H1 (cell line): ENCODE data around the gene GALNT17. TPM values are rescaled to one million over a fixed set of nuclear protein-coding genes. Genes with fewer than 3 reads are reported as not detected.

Source experiments
- CTCF ChIA-PET: fragments of 300-600 bp; sonication (Branson Sonifier 250); formaldehyde crosslinking; loops from one replicate; lab custom pipeline; 2021; ENCODE audit not compliant: partially characterized antibody; lab: Charles Lee
- POLR2A ChIA-PET: fragments of 300-600 bp; sonication (Branson Sonifier 250); formaldehyde crosslinking; loops from one replicate; lab custom pipeline; 2021; ENCODE audit warnings: inconsistent platforms; ENCODE audit not compliant: partially characterized antibody; lab: Charles Lee
- DNase-seq, 2 experiments: peaks; one replicate each; pipeline versions ENCODE4 v3.0.0 to v3.0.0-alpha.2; 2010 to 2022; ENCODE audit warnings: low spot score in 2 of 2, low read depth in 1 of 2, mixed read lengths in 1 of 2
- FAIRE-seq: peaks from 2 replicates; lab custom pipeline; 2011; peaks lifted over from hg19 to GRCh38; lab: Jason Lieb, UNC
- H2AFZ ChIP-seq: 2 replicates; pipeline ENCODE4 v1.8.1; 2012; ENCODE audit warnings: low read length, inconsistent platforms
- H2AK5ac ChIP-seq: 2 replicates; pipeline ENCODE4 v1.6.1; 2013; ENCODE audit warnings: low read depth, low read length
- H2BK120ac ChIP-seq: replicated peaks from 2 replicates; pipeline ENCODE3; 2013; ENCODE audit warnings: low read depth, low read length, inconsistent platforms
- H2BK12ac ChIP-seq: 2 replicates; pipeline ENCODE4 v1.6.1; 2013; ENCODE audit warnings: low read depth, low read length
- H2BK15ac ChIP-seq: 2 replicates; pipeline ENCODE4 v1.6.1; 2013; ENCODE audit warnings: low read length
- H2BK20ac ChIP-seq: 2 replicates; pipeline ENCODE4 v1.6.1; 2013; ENCODE audit warnings: low read length
- H2BK5ac ChIP-seq: 2 replicates; pipeline ENCODE4 v1.6.1; 2013; ENCODE audit warnings: low read depth, low read length
- H3K14ac ChIP-seq: 2 replicates; pipeline ENCODE4 v1.6.1; 2013; ENCODE audit warnings: inconsistent platforms; ENCODE audit not compliant: insufficient read length
- H3K18ac ChIP-seq: 2 replicates; pipeline ENCODE4 v1.6.1; 2013; ENCODE audit warnings: low read length; ENCODE audit errors: extremely low read depth
- H3K23ac ChIP-seq: 2 replicates; pipeline ENCODE4 v1.6.1; 2013; ENCODE audit warnings: inconsistent platforms; ENCODE audit not compliant: insufficient read length
- H3K23me2 ChIP-seq: 2 replicates; pipeline ENCODE4 v1.6.1; 2013; ENCODE audit warnings: low read depth, low read length
- H3K27ac ChIP-seq: 2 replicates; pipeline ENCODE4 v1.6.1; 2011; ENCODE audit warnings: low read depth, low read length, inconsistent platforms
- H3K27me3 ChIP-seq, 4 experiments: replicated peaks in 1 of 4; 1 replicate in 1 of 4; 2 replicates in 3 of 4; pipeline versions ENCODE4 v1.6.1 to v1.8.1; 2011 to 2013; ENCODE audit warnings: low read length in 3 of 4, mild to moderate bottlenecking in 3 of 4, inconsistent platforms in 2 of 4, mixed read lengths in 2 of 4, moderate library complexity in 1 of 4; ENCODE audit not compliant: control insufficient read depth in 3 of 4, insufficient read depth in 3 of 4; ENCODE audit errors: extremely low read depth in 1 of 4
- H3K36me3 ChIP-seq, 4 experiments: 2 replicates each; pipeline versions ENCODE4 v1.6.1 to v1.8.1; 2011 to 2013; ENCODE audit warnings: mild to moderate bottlenecking in 4 of 4, low read length in 3 of 4, moderate library complexity in 2 of 4, control low read depth in 1 of 4, inconsistent platforms in 1 of 4; ENCODE audit not compliant: insufficient read depth in 4 of 4, control insufficient read depth in 2 of 4
- H3K4ac ChIP-seq: replicated peaks from 2 replicates; pipeline ENCODE3; 2013; ENCODE audit warnings: low read length, low read depth, mixed read lengths, inconsistent platforms; ENCODE audit not compliant: insufficient read length
- H3K4me1 ChIP-seq, 4 experiments: replicated peaks in 1 of 4; 1 replicate in 1 of 4; 2 replicates in 3 of 4; pipeline versions ENCODE4 v1.6.1 to v1.8.1; 2011 to 2013; ENCODE audit warnings: low read length in 3 of 4, inconsistent platforms in 2 of 4, mixed read lengths in 1 of 4; ENCODE audit not compliant: insufficient read depth in 4 of 4, control insufficient read depth in 3 of 4
- H3K4me2 ChIP-seq, 2 experiments: 2 replicates each; pipeline versions ENCODE4 v1.6.1 to v1.8.1; 2011 to 2013; ENCODE audit warnings: low read depth in 2 of 2, low read length in 2 of 2, control low read depth in 1 of 2, inconsistent platforms in 1 of 2, mild to moderate bottlenecking in 1 of 2; ENCODE audit not compliant: insufficient read depth in 1 of 2
- H3K4me3 ChIP-seq, 4 experiments: fragments of 200-600, 300-600 bp in 1 of 4; sonication (generic), shearing (Covaris generic), sonication (Bioruptor Twin) in 1 of 4; 2 replicates each; pipeline versions ENCODE4 v1.5.1 to v1.8.1; 2011 to 2016; ENCODE audit warnings: low read length in 4 of 4, low read depth in 3 of 4, control low read depth in 2 of 4, inconsistent platforms in 2 of 4, mild to moderate bottlenecking in 2 of 4, mixed read lengths in 1 of 4, moderate library complexity in 1 of 4; ENCODE audit not compliant: insufficient read depth in 2 of 4; ENCODE audit errors: extremely low read depth in 1 of 4
- H3K56ac ChIP-seq: replicated peaks from 2 replicates; pipeline ENCODE3; 2013; ENCODE audit warnings: low read depth, mild to moderate bottlenecking, mixed read lengths, low read length, inconsistent platforms; ENCODE audit not compliant: insufficient read length
- H3K79me1 ChIP-seq: 2 replicates; pipeline ENCODE4 v1.6.1; 2013; ENCODE audit warnings: low read depth, low read length, control low read depth
- H3K79me2 ChIP-seq, 2 experiments: 2 replicates each; pipeline versions ENCODE4 v1.6.1 to v1.8.1; 2012 to 2013; ENCODE audit warnings: low read length in 2 of 2, mild to moderate bottlenecking in 2 of 2, inconsistent platforms in 1 of 2; ENCODE audit not compliant: insufficient read depth in 2 of 2, control insufficient read depth in 1 of 2
- H3K9ac ChIP-seq, 4 experiments: replicated peaks in 1 of 4; 1 replicate in 1 of 4; 2 replicates in 3 of 4; pipeline versions ENCODE4 v1.6.1 to v1.8.1; 2011 to 2013; ENCODE audit warnings: low read depth in 3 of 4, low read length in 3 of 4, control low read depth in 2 of 4, mild to moderate bottlenecking in 2 of 4, moderate library complexity in 2 of 4, inconsistent platforms in 1 of 4; ENCODE audit errors: extremely low read depth in 1 of 4
- H3K9me3 ChIP-seq, 2 experiments: 2 replicates each; pipeline versions ENCODE4 v1.6.1 to v1.8.1; 2012 to 2013; ENCODE audit warnings: mild to moderate bottlenecking in 2 of 2, moderate library complexity in 2 of 2, control low read depth in 1 of 2, inconsistent platforms in 1 of 2, low read depth in 1 of 2, low read length in 1 of 2, mixed read lengths in 1 of 2; ENCODE audit not compliant: insufficient read depth in 2 of 2
- H4K20me1 ChIP-seq, 2 experiments: replicated peaks in 1 of 2; 2 replicates each; pipeline versions ENCODE3 to v1.8.1; 2011 to 2013; ENCODE audit warnings: inconsistent platforms in 2 of 2, low read length in 2 of 2, mild to moderate bottlenecking in 1 of 2; ENCODE audit not compliant: insufficient read depth in 2 of 2, control insufficient read depth in 1 of 2
- H4K5ac ChIP-seq: 2 replicates; pipeline ENCODE4 v1.6.1; 2013; ENCODE audit warnings: low read length, low read depth, mixed read lengths, inconsistent platforms; ENCODE audit not compliant: insufficient read length
- H4K8ac ChIP-seq: 2 replicates; pipeline ENCODE4 v1.8.0; 2013; ENCODE audit warnings: mild to moderate bottlenecking, moderate library complexity, low read length, inconsistent platforms; ENCODE audit not compliant: insufficient read depth; ENCODE audit errors: extremely low read depth
- H4K91ac ChIP-seq: replicated peaks from 2 replicates; pipeline ENCODE3; 2013; ENCODE audit warnings: low read length, mixed read lengths, inconsistent platforms; ENCODE audit not compliant: insufficient read length
- CHD2 ChIP-seq: IDR thresholded peaks from 2 replicates; pipeline ENCODE4 v1.6.1; 2012; ENCODE audit warnings: low read length, improper control_type of control experiment
- KDM4A ChIP-seq: IDR thresholded peaks from one replicate; pipeline ENCODE4 v1.7.1; 2012; ENCODE audit warnings: low read depth, mild to moderate bottlenecking, moderate library complexity, low read length, inconsistent platforms; ENCODE audit not compliant: severe bottlenecking
- SP4 ChIP-seq: IDR thresholded peaks from 2 replicates; pipeline ENCODE4 v1.6.1; 2012; ENCODE audit warnings: low read length, inconsistent platforms
- WGBS, 2 experiments: shearing (Covaris generic) in 1 of 2; methylation state at CpG; one replicate each; pipeline versions ENCODE4 v1.1.6 to v1.1.7; 2013 to 2015; ENCODE audit warnings: low lambda C conversion rate in 2 of 2, mixed read lengths in 2 of 2, inconsistent platforms in 1 of 2, low coverage in 1 of 2, missing lambda C conversion rate in 1 of 2; ENCODE audit not compliant: insufficient replicate concordance in 2 of 2, insufficient coverage in 1 of 2, insufficient read length in 1 of 2; ENCODE audit errors: extremely low coverage in 1 of 2, missing lambda C conversion rate in 1 of 2; 5-methylcytosine and 5-hydroxymethylcytosine counted together
- polyA plus RNA-seq, 7 experiments: library from polyadenylated mRNA; depleted of rRNA in 3 of 7; stranded (reverse) in 5 of 7; unstranded in 2 of 7; fragments of >200 nt in 5 of 7; fragments of 200-250 nt in 2 of 7; gene quantifications; 1 replicate in 5 of 7; 2 replicates in 1 of 7; 4 replicates in 1 of 7; pipeline versions ENCODE4 v1.2.1 to v1.2.3, GENCODE V29; 2011 to 2013; ENCODE audit warnings: missing spikeins in 2 of 7, mixed read lengths in 2 of 7
- total RNA-seq: library from RNA; stranded (reverse); fragmentation: NEBNext Ultra II Directional; extraction: Animal tissue kit (Norgen Biotek cat#: 25700); gene quantifications from 2 replicates; pipeline ENCODE4 v1.2.1, GENCODE V29; 2021

GALNT17 gene
- total and polyA plus RNA-seq, 2 of the 8 experiments (the other 6 are each of a cell fraction or from before 2014, with no cell fraction given), result 37.7 to 47.0 TPM

DNA sequence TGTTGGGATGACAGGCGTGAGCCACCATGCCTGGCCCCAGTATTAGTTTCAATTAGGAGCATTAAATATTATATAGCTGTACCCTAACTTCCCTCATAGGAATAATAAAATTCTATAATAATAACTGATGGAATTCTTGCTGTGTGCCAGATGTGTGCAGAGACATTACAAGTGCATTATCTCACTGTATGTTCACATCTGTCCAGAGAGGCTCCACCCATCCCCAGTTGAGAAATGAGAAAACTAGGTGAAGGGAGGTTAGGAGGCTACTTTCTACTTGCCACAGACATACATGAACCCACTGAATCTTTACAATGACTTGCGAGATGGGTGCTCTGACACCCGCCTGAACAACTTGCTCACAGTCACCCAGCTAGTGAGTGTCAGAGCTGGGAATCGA, 3.2 kb downstream of the GALNT17 start:
- H3K9ac ChIP-seq, result no peak overlapping the region
- no peak overlapping the region for H3K56ac ChIP-seq
- H2BK15ac ChIP-seq, result no peak overlapping the region
- H2AK5ac ChIP-seq, result no peak overlapping the region
- no peaks in the 10 kb centered on the region for H3K9me3 ChIP-seq
- no peak overlapping the region for H3K4me3 ChIP-seq
- DNase-seq, result no peak
- H2AFZ ChIP-seq, result no peak overlapping the region
- peaks cover 6 to 15% (median 10%) of the 10 kb centered on the region in 4 experiments; a peak in 6 of 7 replicates for H3K4me1 ChIP-seq
- H2BK120ac ChIP-seq, result no peak overlapping the region
- H4K91ac ChIP-seq, result no peak overlapping the region
- peaks cover 19% of the 10 kb centered on the region for H3K79me1 ChIP-seq
- no peak for FAIRE-seq
- peaks cover 34 to 83% of the 10 kb centered on the region in 2 experiments for H3K79me2 ChIP-seq
- H4K8ac ChIP-seq, result no peak overlapping the region
- no peak overlapping the region for H4K5ac ChIP-seq
- H3K4ac ChIP-seq, result no peak overlapping the region
- peaks cover 0 to 10% (median 0%) of the 10 kb centered on the region in 4 experiments; a peak in 2 of 8 replicates for H3K36me3 ChIP-seq
- peaks cover 16 to 19% of the 10 kb centered on the region in 2 experiments for H4K20me1 ChIP-seq
- CTCF ChIA-PET, result interaction anchor here (0.7 to 1.5 kb wide), 5 partner anchors 9 to 599 kb away, joined by 3 to 4 read pairs (median 3); no protein-coding TSS in a partner anchor
- POLR2A ChIA-PET, result interaction anchor here (1.1 kb wide), 1 partner anchor 11 kb away, joined by 5 read pairs; no protein-coding TSS in a partner anchor
- no peak overlapping the region for H3K27ac ChIP-seq
- H3K27me3 ChIP-seq, result no peaks in the 10 kb centered on the region
- H3K23ac ChIP-seq, result no peak overlapping the region
- H3K23me2 ChIP-seq, result peaks cover 17% of the 10 kb centered on the region
- H2BK20ac ChIP-seq, result no peak overlapping the region
- 91% methylated on average over 4 of the region's 4 CpGs; no CpG with 5 or more reads in 1 of the 2 experiments for WGBS, 2 experiments
- no peak overlapping the region; the same call in 1 of the 2 replicates for H2BK5ac ChIP-seq
- H3K14ac ChIP-seq, result no peak overlapping the region
- no peak overlapping the region for H3K18ac ChIP-seq
- peak overlapping the region in 1 of 2 experiments; percentile 90; a peak in 2 of 4 replicates for H3K4me2 ChIP-seq
- H2BK12ac ChIP-seq, result no peak overlapping the region
- no peak for TF ChIP-seq CHD2
- TF ChIP-seq KDM4A, result no peak
- no peak for TF ChIP-seq SP4
